Transverse colon (tissue), 4 donors: Measurements from ENCODE around the gene FGF1. TPM values are rescaled to one million over a fixed set of nuclear protein-coding genes. Genes with fewer than 3 reads are reported as not detected.

Experiments used
- DNase-seq: peaks from one replicate; pipeline ENCODE4 v3.0.0-alpha.2; 2019
- H3K27ac ChIP-seq, 4 donors: fragments of 200-600 bp; sonication (generic); 2 replicates each; pipeline ENCODE4 v1.5.1; 2016 to 2018; ENCODE audit warnings: inconsistent platforms in 4 of 4
- H3K27me3 ChIP-seq: fragments of 200-600 bp; sonication (generic); 2 replicates; pipeline ENCODE4 v1.5.1; 2017; ENCODE audit warnings: inconsistent platforms
- H3K36me3 ChIP-seq, 4 donors: fragments of 200-600 bp; sonication (generic); 2 replicates each; pipeline ENCODE4 v1.5.1; 2017 to 2019; ENCODE audit warnings: inconsistent platforms in 4 of 4
- H3K4me1 ChIP-seq, 4 donors: fragments of 200-600 bp; sonication (generic); 2 replicates each; pipeline ENCODE4 v1.5.1; 2017 to 2020; ENCODE audit warnings: inconsistent platforms in 4 of 4
- H3K4me3 ChIP-seq, 4 donors: fragments of 200-600 bp; sonication (generic); 1 replicate in 1 of 4; 2 replicates in 3 of 4; pipeline versions ENCODE4 v1.5.1 to v1.6.1; 2017 to 2019; ENCODE audit warnings: inconsistent platforms in 4 of 4
- H3K9me3 ChIP-seq, 2 donors: fragments of 200-600 bp; sonication (generic); 2 replicates each; pipeline ENCODE4 v1.5.1; 2017 to 2019; ENCODE audit warnings: inconsistent platforms in 2 of 2
- EP300 ChIP-seq: sonication (generic); formaldehyde crosslinking; IDR thresholded peaks from one replicate; pipeline ENCODE4 v1.6.1; 2017; ENCODE audit warnings: antibody characterized with exemption, low read depth
- POLR2A ChIP-seq: fragments of 450-650 bp; IDR thresholded peaks from one replicate; pipeline ENCODE4 v1.6.1; 2016; ENCODE audit warnings: antibody characterized with exemption, mild to moderate bottlenecking, moderate library complexity
- POLR2AphosphoS5 ChIP-seq, 3 donors: sonication (generic); formaldehyde crosslinking; IDR thresholded peaks; one replicate each; pipeline ENCODE4 v1.6.1; 2016; ENCODE audit warnings: antibody characterized with exemption in 3 of 3
- WGBS, 2 donors: methylation state at CpG; one replicate each; pipeline ENCODE4 v1.1.5; 2018; ENCODE audit warnings: low coverage in 1 of 2; 5-methylcytosine and 5-hydroxymethylcytosine counted together
- in situ Hi-C, 4 donors: fragments of 200-750 bp; cut with MboI; loops; one replicate each; pipeline versions ENCODE4 v1.15.0 to v1.15.1; 2017; ENCODE audit warnings: low sequenced_read_pairs in 3 of 4, low pct_ligation_motif_present in 1 of 4, low pct_unique_long_range_greater_than_20kb in 1 of 4
- intact Hi-C: fragments of 100-400 bp; cut with DNase I; formaldehyde crosslinking; loops from one replicate; pipeline ENCODE4 v1.15.1; 2023; ENCODE audit warnings: low total_unique reads
- total RNA-seq, 4 donors: library from RNA; depleted of rRNA; stranded (reverse); fragments of >200 nt; gene quantifications; one replicate each; pipeline ENCODE4 v1.1.0, GENCODE V29; 2016
- TF ChIP-seq, protein P1 (sequence below), 5 experiments: fragments of 200-600 bp in 3 of 5; fragments of 450-650 bp in 2 of 5; sonication (generic) in 3 of 5; IDR thresholded peaks; 1 replicate in 2 of 5; 2 replicates in 3 of 5; pipeline ENCODE4 v1.5.1; 2016 to 2017; ENCODE audit warnings: antibody characterized with exemption in 5 of 5, inconsistent platforms in 3 of 5, mild to moderate bottlenecking in 2 of 5, moderate library complexity in 1 of 5

FGF1 gene
- total RNA-seq, 4 donors from 2014 or later = 0.32 to 0.41 TPM; not detected in 2

GRCh38 chr5:142696379-142696778 is 10.5 kb upstream of the FGF1 start:
- intact Hi-C loops = loop anchor here (2.0 to 5.0 kb wide), 2 partner anchors 40 to 84 kb away; no protein-coding TSS in a partner anchor
- Histone ChIP-seq H3K27ac (no peak overlapping the region), H3K9me3 (no peaks in the 10 kb centered on the region), H3K27me3 (no peaks in the 10 kb centered on the region), H3K4me3 (no peak overlapping the region), H3K4me1 (peaks cover 3 to 21% (median 10%) of the 10 kb centered on the region in 4 donors), H3K36me3 (no peaks in the 10 kb centered on the region)
- WGBS, 2 donors = 82 to 100% methylated on average over 2 to 3 of the region's 3 CpGs
- DNase-seq = no peak
- TF ChIP-seq EP300 (no peak), POLR2A (no peak), POLR2AphosphoS5 (IDR thresholded peaks at IDR 0.05) (no peak)
- TF ChIP-seq, protein P1, sequence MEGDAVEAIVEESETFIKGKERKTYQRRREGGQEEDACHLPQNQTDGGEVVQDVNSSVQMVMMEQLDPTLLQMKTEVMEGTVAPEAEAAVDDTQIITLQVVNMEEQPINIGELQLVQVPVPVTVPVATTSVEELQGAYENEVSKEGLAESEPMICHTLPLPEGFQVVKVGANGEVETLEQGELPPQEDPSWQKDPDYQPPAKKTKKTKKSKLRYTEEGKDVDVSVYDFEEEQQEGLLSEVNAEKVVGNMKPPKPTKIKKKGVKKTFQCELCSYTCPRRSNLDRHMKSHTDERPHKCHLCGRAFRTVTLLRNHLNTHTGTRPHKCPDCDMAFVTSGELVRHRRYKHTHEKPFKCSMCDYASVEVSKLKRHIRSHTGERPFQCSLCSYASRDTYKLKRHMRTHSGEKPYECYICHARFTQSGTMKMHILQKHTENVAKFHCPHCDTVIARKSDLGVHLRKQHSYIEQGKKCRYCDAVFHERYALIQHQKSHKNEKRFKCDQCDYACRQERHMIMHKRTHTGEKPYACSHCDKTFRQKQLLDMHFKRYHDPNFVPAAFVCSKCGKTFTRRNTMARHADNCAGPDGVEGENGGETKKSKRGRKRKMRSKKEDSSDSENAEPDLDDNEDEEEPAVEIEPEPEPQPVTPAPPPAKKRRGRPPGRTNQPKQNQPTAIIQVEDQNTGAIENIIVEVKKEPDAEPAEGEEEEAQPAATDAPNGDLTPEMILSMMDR (IDR thresholded peaks at IDR 0.05) = no peak
- in situ Hi-C loops = loop anchor here in 3 of 4 donors (5.0 to 25.0 kb wide), 3 partner anchors 39 to 534 kb away; no protein-coding TSS in a partner anchor

DNA sequence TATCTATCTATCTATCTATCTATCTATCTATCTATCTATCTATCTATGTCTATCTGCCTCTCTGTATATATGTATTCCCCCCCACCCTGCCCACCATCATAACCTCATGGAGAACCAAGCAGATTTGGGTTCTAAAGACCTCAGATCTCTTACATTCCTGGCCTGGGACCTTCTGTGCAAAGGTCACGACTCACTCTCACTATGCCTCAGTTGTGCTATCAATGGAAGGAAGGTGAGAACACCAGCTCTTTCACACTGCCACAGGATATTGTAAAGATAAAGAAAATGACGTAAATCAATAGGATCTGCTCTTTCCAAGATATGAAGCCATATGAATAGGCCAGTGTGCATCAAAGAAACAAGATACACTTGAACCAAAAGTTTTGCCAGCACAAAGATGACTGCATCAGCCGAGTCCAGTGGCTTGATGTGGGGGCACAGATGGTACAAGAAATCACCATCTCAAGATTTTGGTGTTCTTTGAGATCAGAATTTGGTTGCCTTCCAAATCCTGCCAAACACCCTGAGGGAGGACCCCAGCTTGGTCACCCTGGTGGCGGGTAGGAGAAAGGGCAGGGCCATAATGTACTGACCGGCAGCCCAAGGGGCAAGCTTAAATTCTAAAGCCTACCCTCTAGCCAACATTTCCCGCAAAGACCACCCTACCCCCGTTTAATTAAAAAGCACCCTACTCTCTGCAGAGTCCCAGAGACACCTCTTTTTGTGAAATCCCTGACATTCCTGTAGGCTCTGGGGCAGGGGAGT is 8.4 kb upstream of the FGF1 start:
- Histone ChIP-seq H3K36me3 (no peaks in the 10 kb centered on the region), H3K9me3 (no peaks in the 10 kb centered on the region), H3K27ac (no peak overlapping the region), H3K27me3 (no peaks in the 10 kb centered on the region), H3K4me3 (no peak overlapping the region), H3K4me1 (peaks cover 3 to 21% (median 10%) of the 10 kb centered on the region in 4 donors)
- TF ChIP-seq, protein P1 (IDR thresholded peaks at IDR 0.05) = no peak
- TF ChIP-seq EP300 (no peak), POLR2A (no peak), POLR2AphosphoS5 (IDR thresholded peaks at IDR 0.05) (no peak)
- no peak for DNase-seq
- intact Hi-C loops (no loop called here), in situ Hi-C loops (loop anchor here in 1 of 4 donors (25.0 kb wide), 1 partner anchor 532 kb away; no protein-coding TSS in a partner anchor)
- 84 to 94% methylated on average over 2 to 7 of the region's 7 CpGs for WGBS, 2 donors

DNA sequence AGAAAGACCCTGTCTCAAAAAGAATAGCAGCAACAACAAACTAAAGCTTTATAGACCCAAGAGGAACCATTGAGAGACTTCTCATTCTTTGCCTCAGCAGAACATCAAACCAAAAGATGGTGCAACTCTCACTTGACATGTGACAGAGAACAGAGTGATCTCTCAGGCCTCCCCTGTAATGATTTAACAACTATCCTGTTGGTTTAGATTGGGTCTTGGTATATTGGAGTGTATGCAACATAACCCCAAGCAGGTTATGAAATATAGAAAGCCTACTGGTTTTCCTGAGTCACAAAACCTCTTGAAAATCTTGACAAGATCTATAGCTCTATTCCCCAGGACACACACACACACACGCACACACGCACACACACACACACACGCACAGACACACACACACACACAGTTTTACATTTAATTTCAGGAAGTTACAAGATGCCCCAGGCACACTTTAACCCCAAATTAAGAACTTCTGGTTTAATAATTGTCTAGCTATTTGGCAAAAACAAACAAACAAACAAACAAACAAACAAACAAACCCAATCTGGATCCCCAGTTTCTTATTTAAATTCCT is 6.5 kb upstream of the FGF1 start:
- Histone ChIP-seq H3K4me1 (peaks cover 0 to 6% (median under 1%) of the 10 kb centered on the region in 4 donors), H3K36me3 (no peaks in the 10 kb centered on the region), H3K4me3 (no peak overlapping the region), H3K27me3 (no peaks in the 10 kb centered on the region), H3K9me3 (no peaks in the 10 kb centered on the region), H3K27ac (no peak overlapping the region)
- DNase-seq = no peak
- TF ChIP-seq, protein P1 (IDR thresholded peaks at IDR 0.05) = no peak
- TF ChIP-seq POLR2AphosphoS5 (IDR thresholded peaks at IDR 0.05) = no peak
- no peak for TF ChIP-seq POLR2A
- TF ChIP-seq EP300 = no peak
- intact Hi-C loops (no loop called here), in situ Hi-C loops (loop anchor here in 1 of 4 donors (25.0 kb wide), 1 partner anchor 530 kb away; no protein-coding TSS in a partner anchor)
- 92% methylated on average over 3 of the region's 3 CpGs; no CpG with 5 or more reads in 1 of the 2 donors for WGBS, 2 donors

GRCh38 chr5:142690667-142691066 is 4.8 kb upstream of the FGF1 start:
- Histone ChIP-seq H3K4me3 (no peak overlapping the region), H3K36me3 (no peaks in the 10 kb centered on the region), H3K27ac (no peak overlapping the region), H3K4me1 (peaks cover 0 to 5% (median 2%) of the 10 kb centered on the region in 4 donors), H3K27me3 (no peaks in the 10 kb centered on the region), H3K9me3 (no peaks in the 10 kb centered on the region)
- in situ Hi-C loops (loop anchor here in 1 of 4 donors (25.0 kb wide), 1 partner anchor 528 kb away; no protein-coding TSS in a partner anchor), intact Hi-C loops (no loop called here)
- no peak for DNase-seq
- 40 to 60% methylated on average over 3 to 4 of the region's 4 CpGs for WGBS, 2 donors
- TF ChIP-seq EP300 = no peak
- TF ChIP-seq POLR2AphosphoS5 (IDR thresholded peaks at IDR 0.05) = no peak
- no peak for TF ChIP-seq POLR2A
- TF ChIP-seq, protein P1 (IDR thresholded peaks at IDR 0.05) = no peak
